GM18498 (cell line): Measurements from ENCODE around the gene TSPEAR.

Source experiments
- ATAC-seq: cut with Tn5 transposase; IDR thresholded peaks from one replicate; pipeline ENCODE4 v1.9.1; 2021; ENCODE audit warnings: mild to moderate bottlenecking, moderate library complexity; ENCODE audit not compliant: unreplicated experiment

TSPEAR gene

GRCh38 chr21:44723177-44724131, 12.1 kb upstream of the TSPEAR start:
- no peak for ATAC-seq

GRCh38 chr21:44722731-44723130, 11.4 kb upstream of the TSPEAR start:
- ATAC-seq, result no peak

GRCh38 chr21:44720170-44720569, 8.8 kb upstream of the TSPEAR start:
- no peak for ATAC-seq

- ATAC-seq, result no peak
These were observed 7.2 kb upstream of the TSPEAR start for GRCh38 chr21:44718571-44718970.

GRCh38 chr21:44718093-44718492, 6.7 kb upstream of the TSPEAR start:
- ATAC-seq, result no peak

GRCh38 chr21:44716984-44717383, 5.6 kb upstream of the TSPEAR start:
- no peak for ATAC-seq

- no peak for ATAC-seq
These were observed 3.5 kb upstream of the TSPEAR start for GRCh38 chr21:44714905-44715304.

- no peak for ATAC-seq
These were observed 2.5 kb upstream of the TSPEAR start for GRCh38 chr21:44713846-44714245.

GRCh38 chr21:44713130-44713529, 1.8 kb upstream of the TSPEAR start:
- ATAC-seq, result no peak

- ATAC-seq, result no peak
These were observed 1.0 kb upstream of the TSPEAR start for GRCh38 chr21:44712203-44713028.

GRCh38 chr21:44710756-44711326, 531 bp downstream of the TSPEAR start:
- no peak for ATAC-seq

GRCh38 chr21:44710294-44710665, 1.1 kb downstream of the TSPEAR start:
- no peak for ATAC-seq

- ATAC-seq, result no peak
These were observed 1.7 kb downstream of the TSPEAR start for GRCh38 chr21:44709426-44710293.

- no peak for ATAC-seq
These were observed 2.4 kb downstream of the TSPEAR start for GRCh38 chr21:44708866-44709425.

- ATAC-seq, result no peak
These were observed 3.0 kb downstream of the TSPEAR start for GRCh38 chr21:44708213-44708865.

GRCh38 chr21:44706706-44707581, 4.4 kb downstream of the TSPEAR start:
- no peak for ATAC-seq

- ATAC-seq, result no peak
These were observed 5.2 kb downstream of the TSPEAR start for GRCh38 chr21:44706026-44706705.

- no peak for ATAC-seq
These were observed 6.8 kb downstream of the TSPEAR start for GRCh38 chr21:44704636-44705001.
